GM19023 (cell line): ENCODE measurements around the gene SEPTIN12.
"Not testable (repeated sequence)": the region's sequence is repeated elsewhere in the genome, so short reads cannot be mapped to it uniquely, and the experiment has no call there.

Experiments used
- ATAC-seq: cut with Tn5 transposase; IDR thresholded peaks from one replicate; pipeline ENCODE4 v1.9.1; 2021; ENCODE audit warnings: mild to moderate bottlenecking, moderate library complexity; ENCODE audit not compliant: unreplicated experiment

The SEPTIN12 gene

DNA sequence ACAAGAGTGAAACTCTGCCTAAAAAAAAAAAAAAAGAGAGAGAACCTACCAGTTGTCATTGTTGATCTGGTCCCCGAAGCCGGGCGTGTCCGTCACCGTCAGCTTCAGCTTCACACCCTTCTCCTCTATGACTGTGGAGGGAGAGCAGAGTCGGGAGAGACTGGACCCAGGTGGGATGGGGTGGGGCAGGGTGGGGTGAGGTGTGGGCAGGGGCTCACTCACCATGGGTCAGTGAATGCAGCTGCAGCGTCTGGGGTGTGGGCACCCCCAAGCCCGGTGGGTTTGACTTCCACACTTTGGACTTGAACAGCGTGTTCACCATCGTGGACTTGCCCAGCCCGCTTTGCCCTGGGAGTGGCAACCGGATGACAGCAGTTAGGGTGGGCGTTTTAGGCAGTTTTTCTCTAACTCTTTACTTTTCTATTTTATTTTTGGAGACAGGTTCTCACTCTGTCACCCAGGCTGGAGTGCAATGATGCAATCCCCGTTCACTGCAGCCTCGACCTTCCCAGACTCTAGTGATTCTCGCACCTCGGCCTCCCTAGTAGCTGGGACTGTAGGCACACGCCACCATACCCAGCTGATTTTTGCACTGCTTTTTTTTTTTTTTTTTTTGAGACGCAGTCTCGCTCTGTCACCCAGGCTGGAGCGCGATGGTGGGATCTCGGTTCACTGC lies 2.2 kb downstream of the SEPTIN12 start:
- ATAC-seq = no peak

DNA sequence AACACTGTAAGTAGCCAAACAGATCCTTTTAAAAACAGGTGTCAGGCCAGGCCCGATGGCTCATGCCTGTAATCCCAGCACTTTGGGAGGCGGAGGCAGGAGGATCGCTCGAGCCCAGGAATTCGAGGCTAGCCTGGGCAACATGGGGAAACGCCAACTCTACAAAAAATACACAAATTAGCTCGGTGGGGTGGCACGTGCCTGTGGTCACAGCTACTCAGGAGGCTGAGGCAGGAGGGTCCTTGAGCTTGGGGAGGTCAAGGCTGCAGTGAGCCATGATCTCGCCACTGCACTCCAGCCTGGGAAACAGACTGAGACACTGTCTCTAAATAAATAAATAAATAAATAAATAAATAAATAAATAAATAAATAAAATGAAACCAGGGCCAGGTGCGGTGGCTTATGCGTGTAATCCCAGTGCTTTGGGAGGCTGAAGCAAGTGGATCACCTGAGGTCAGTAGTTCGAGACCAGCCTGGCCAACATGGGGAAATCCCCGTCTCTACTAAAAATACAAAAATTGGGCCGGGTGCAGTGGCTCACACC lies 3.6 kb downstream of the SEPTIN12 start:
- ATAC-seq = not testable (repeated sequence)

DNA sequence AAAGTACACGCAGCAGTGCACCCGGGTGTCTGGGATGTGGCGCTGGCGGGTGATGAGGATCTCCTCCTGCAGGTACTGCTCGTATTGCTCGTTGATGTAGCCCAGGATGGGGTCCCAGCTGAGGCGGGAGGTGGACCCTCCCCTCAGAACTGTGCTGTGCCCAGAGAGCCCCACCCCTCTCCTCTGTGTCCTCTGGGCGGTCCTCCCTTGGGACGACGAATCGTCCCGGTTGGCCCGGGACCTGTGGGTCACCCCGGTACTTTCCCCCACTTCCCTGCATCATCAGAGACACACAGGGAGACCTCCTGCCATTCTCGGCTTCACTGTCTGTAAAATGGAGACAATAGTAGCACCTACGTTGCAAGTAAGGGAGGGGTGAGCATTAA lies 4.2 kb downstream of the SEPTIN12 start:
- ATAC-seq = no peak

DNA sequence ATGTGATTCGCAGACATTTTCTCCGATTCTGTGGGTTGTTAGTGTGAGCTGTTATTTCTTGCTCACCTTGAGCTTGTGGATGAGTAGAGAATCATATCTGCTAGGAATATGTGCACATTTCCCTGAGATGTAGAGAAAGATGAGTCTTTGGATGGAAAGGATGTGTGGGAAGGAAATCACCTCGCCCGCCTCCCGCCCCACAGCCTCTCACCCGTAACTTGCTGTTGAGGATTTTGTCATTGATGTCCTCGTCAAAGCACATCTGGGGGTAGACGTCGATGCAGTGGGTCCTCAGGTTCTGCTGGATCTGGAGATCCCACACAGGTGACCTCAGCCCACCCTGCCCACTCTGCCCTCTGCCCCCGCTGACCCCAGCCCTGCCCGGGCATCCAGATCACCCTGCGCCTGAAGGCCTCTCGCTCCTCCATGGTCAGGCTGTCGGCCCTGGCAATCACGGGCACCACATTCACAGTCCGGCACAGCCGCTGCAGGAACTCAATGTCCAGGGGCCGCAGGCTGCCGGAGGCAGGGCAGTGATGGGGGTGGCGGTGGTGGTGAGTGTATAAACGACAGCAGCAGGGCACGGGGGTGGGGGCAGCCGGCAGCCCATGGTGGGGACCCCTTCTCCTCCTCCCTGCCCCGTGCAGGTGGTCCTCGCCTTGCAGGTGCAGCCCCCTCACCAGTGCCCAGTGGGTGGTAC lies 4.7 kb downstream of the SEPTIN12 start:
- no peak for ATAC-seq

DNA sequence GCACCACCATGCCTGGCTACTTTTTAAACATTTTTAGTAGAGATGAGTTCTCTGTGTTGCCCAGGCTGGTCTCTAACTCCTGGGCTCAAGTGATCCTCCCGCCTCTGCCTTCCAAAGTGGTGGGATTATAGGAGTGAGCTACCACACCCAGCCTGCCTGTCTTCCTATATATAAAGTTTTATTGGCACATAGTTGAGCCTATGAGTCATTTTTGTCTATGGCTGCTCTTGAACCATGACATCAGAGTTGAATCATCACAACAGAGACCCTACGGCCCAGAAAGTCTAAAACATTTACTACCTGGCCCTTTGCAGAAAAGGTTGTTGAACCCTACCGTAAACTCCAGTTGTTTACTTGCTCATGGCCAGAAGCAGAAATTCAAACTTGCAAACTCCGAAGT lies 7.9 kb downstream of the SEPTIN12 start:
- ATAC-seq = no peak

DNA sequence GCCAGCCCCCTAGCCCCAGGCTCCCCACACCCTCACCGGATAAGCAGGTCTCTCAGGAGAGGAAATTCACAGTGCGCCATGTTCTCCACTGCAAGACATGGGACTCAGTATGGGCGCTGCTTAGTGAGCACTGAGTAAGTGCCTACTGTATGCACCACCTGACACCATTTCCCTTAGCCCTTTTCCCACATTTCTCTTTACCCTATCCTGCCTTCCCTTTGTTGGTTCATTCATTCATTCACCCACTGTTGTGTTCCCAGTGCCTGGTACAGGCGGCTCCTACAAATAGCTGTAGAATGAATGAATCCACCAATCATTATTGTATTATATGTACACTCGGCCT lies 10.1 kb downstream of the SEPTIN12 start:
- ATAC-seq = no peak

DNA sequence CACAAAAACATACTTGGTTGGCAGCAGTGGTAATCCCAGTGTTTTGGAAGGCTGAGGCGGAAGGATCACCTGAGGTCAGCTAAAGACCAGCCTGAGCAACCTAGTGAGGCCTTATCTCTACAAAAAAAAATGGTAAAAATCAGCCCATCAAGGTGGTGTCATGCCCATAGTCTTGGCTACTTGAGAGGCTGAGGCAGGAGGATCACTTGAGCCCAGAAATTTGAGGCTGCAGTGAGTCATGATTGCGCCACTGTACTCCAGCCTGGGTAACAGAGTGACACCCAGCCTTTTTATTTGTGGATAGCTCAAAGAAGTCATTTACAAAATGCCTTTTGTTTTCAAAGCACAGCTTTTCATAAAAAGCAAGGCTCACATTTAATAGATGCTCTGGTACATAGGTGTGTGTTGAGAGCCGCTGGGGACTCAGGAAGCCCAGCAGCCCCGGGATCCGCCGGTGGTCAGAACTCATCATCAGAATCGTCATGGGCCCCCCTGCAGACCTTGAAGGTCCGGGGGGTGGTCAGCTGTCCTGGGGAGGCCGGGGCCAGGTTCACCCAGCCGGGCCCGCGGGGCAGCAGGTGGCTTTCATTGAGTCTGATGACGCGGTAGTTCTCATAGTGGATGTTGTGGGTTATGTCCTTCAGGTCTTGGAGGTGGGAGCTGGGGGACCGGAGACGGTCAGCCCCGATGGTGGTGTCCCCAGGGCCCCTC lies 10.7 kb downstream of the SEPTIN12 start:
- no peak for ATAC-seq

DNA sequence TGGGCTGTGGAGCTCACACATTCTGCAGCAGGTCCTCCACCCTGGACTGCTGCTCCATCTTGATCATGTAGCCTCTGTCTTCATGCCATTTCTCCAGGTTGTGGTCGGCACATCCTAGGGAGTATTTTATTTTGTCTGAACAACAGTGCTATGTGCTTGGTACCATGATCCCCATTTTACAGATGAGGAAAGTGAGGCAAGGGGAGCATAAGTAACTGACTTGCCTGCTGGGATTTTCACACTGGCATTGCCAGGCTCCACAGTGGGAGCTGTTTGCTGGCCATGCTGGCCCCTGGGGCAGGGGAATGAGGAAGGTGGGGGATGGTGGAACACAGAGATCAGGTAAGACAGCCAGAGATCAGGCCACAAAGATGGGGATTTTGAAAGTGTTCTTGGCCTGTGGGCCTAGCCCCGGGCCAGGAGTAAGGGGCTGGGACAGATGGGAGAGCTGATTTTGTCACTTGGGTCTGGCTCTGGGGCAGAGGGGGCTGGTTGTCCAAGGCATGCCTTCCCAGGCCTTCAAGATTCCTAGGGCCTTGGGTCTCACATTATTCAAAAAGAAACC lies 11.9 kb downstream of the SEPTIN12 start:
- no peak for ATAC-seq

DNA sequence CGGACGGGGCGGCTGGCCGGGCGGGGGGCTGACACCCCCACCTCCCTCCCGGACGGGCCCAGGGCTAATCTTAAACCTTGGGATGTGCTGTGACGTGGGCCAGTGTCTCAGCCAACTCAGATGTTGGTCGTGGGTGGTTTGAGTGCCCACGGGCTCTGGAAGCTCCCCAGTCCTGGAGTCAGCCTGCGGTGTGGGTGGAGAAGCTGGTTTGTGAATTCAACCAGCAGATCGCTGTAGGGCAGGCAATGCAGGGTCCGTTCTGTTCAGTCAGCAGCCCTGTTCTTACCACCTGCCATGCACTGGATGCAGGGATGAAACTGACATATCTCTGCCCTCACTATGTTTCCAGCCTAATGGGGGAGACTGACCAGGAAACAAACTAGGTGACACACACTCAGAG lies 13.1 kb downstream of the SEPTIN12 start:
- no peak for ATAC-seq

DNA sequence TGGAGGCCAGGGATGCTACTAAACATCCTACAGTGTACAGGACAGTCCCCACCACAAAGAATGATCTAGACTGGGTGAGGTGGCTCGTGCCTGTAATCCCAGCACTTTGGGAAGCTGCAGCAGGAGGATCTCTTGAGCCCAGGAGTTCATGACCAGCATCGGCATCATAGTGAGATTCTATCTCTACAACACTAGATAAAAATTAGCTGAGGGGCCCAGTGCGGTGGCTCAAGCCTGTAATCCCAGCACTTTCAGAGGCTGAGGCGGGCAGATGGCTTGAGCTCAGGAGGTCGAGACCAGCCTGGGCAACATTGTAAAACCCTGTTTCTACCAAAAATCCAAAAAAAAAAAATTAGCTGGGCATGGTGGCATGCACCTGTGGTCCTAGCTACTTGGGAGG lies 15.8 kb downstream of the SEPTIN12 start:
- ATAC-seq = no peak

DNA sequence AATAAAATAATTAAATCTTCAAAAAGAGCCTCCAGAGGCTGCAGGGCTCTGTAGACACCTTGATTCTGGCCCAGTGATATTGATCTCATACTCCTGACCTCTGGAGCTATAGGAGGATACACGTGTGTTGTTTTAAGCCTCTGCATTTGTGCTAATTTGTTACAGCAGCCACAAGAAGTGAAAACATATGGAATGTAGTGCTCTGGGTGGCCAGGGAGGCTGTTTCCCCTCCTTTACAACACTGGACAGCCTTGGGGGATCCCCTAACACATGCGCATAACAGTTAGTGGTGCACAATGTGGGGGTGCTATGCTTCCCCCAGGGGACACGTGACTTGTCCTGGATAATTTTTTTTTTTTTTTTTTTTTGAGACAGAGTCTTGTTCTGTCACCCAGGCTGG lies 16.5 kb downstream of the SEPTIN12 start:
- no peak for ATAC-seq

DNA sequence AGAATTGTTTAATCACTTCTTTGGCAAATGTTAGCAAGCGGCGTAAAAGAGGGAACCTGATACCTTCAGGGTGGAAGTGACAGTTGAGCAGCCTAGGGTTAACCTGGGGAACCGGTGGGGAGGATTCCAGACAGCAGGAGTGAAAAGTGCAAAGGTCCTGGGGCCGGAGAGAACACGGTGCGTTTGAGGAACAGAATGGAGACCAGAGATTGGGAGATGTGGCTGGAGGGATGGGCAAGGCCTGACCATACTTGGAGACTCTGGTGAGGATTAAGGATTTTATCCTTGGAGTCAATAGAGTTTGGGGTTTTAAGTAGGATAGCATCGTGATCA lies 18.9 kb downstream of the SEPTIN12 start:
- ATAC-seq = no peak

DNA sequence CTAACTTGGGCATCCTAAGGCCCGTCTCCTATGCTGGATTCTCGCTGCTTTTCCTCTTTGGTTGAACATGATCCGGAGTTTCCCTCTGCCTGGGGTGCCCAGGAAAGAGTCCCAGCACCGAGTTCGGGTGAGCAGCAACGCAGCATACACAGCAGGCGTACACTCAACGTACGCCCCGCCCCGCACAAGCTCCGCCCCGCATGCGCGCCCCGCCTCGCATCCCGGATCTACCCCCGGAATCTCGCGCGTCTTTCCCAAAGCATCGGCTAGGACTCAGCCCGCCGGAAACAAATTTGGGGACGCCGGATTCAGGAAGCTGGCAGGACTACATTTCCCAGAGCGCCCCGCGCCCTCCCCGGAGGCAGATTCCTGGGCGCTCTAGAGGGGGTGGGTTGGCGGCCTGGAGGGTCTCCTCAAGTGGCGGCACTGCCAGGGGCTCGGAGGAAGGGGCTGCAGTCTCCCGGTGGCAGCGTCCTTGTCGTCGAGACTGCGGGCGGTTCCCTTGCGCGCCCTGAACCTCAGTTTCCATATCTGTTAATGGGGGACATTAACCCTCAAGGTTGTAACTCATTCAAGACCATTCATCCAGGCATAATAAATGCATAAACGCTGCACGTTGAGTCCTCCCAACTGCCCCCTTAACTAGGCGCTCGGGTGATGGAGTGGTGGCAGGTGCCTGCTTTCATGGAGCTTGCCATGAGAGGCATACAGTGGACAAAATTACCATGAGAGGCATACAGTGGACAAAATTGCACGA lies 19.4 kb downstream of the SEPTIN12 start:
- ATAC-seq = peak; percentile 63

DNA sequence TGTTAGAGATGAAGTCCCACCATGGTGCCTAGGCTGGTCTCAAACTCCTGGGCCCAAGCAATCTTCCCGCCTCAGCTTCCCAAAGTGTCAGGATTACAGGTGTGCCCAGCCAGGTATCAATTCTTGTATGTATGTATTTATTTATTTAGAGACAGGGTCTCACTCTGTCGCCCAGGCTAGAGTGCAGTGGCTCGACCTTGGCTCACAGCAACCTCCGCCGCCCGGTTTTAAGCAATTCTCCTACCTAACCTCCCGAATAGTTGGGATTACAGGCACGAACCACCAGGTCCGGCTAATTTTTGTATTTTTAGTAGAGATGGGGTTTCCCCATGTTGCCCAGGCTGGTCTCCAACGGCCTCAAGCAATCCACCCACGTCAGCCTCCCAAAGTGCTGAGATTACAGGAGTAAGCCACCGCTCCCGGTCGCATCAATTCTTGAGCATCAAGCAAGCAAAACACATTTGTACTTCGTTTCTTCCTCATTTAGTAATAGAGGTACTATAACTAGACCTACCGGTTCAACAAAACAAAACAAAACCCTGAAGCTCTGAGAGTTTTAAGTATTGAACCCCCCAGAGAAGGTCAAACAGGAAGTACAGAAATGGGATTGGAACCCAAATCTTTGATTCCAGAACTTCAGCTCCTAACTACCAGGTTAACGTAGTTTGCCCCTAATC lies 20.1 kb downstream of the SEPTIN12 start:
- ATAC-seq = peak; percentile 2

DNA sequence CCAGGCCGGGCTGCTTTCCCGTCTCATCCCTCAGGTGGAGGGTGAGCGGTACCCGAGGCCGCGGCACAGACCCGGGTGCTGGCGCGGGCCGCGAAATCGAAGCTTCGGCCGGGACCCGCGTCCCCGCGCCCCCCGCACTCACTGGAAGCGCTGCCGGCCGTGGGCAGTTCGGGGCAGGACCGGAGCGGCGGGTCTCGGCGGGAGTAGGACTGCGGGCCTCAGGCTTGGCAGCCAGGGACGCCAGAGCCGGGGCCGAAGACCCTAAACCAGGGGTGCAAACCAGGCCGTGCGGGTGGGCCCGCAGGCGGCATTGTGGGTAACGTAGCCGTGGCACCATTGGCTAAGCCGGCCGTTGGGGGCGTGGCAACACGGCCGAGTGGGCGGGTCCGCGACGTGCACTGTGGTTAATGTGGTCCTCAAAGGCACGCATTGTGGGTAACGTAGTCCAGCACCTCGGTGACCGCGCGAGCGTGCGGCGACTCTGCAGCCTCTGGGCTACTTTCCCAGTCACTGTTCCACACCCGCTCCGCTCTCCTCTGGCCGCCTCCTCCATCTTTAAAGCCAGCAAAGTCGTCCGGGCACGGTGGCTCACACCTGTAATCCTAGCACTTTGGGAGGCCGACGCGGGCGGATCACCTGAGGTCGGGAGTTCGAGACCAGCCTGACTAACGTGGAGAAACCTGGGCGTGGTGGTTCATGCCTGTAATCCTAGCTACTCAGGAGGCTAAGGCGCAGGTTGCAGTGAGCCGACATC lies 21.1 kb downstream of the SEPTIN12 start, which contains the start of gene ZNF500:
Gene ZNF500, minus strand, starts transcription at position 288 of the 754 bp plus-strand sequence. CDS start 1,184 bp downstream, outside the sequence.
- peak; percentile 83 for ATAC-seq

DNA sequence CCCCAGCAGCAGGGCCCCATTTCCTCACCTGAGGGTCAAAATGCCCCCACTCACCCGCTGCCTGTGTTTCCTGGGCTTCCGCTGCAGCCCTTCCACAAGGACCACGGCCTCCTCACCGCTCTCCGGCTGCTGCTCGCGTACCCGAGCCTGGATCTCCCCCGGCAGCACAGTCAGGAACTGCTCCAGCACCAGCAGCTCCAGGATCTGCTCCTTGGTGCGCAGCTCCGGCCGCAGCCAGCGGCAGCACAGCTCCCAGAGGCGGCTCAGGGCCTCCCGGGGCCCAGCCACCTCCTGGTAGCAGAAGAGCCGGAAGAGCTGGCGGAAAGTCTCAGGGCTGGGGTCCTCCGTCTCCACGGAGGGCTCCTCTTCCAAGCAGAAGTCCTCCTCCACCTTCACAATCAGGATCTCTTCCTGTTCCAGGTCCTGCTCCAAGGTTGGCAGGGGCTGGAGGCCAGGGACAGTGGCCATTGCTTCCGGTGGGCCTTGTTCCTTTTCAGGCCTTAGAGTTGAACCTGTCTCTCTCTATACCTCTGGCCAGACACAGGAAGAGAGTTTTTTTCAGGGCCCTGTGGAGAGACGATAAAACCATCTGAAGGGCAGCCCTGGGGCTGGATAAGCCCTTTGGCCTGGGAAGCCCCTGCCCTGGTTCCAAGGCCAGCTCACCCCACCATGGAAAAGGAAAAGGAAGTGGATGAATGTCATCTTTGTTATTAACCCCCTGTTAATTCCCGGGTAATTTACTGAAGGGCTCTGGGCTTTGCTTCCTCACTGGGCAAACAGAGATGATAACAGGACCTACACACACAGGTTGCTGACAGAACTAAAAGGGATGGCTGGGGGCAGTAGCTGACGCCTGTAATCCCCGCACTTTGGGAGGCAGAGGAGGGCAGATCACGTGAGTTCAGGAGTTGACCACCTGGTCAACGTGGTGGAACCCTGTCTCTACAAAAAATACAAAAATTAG lies 22.4 kb downstream of the SEPTIN12 start:
- ATAC-seq = no peak

DNA sequence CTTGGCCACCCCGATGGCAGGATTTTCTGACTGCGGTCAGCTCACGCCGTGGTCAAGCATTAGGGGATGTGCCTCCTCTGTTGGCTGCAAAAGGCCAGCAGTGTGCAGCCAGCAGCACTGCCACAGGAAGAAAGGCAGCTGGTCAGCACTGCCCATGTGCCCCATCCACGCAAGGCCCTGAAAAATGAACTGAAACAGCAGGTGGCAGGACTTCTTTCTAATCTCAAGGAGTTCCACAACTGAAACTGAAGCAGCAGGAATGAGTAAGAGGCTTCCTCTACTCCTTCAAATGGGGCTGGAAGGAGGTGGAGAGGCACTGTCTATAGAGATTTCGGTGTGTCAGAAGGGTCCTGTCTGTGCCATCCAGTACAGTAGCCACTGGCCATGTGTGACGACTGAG lies 24.4 kb downstream of the SEPTIN12 start:
- no peak for ATAC-seq

DNA sequence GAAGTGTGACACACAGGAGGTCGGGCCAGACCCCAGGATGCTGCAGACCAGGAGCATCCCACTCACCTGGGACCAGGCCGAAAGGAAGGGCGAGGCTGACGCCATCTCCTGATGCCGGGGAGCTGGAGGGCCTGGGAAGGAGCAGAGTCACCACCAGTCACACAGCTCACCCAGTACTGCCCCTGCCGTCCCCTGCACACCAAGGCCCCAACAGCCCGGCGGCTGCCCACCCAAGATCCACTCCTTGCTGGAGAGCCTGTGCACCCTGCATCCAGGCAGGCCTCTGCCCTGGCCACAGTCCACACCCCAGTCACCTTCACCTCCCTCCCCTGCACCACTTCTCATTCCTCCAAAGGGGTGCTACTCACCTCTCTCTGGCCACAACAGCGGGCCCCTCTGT lies 25.9 kb downstream of the SEPTIN12 start:
- ATAC-seq = no peak
